RWPE2 (cell line): ENCODE results near the gene PTPRD.
A peak's percentile ranks its signal among the peaks of the same experiment; 100 is the strongest.

Experiments used
- ATAC-seq: fragments of 200-7000 bp; cut with Tn5 transposase; 3 replicates; pipeline ENCODE4 v1.9.1; 2021; ENCODE audit warnings: low read depth
- DNase-seq: peaks from one replicate; pipeline ENCODE4 v3.0.0-alpha.2; 2020; ENCODE audit warnings: low spot score
- H3K27ac ChIP-seq: fragments of 450-650 bp; 2 replicates; pipeline ENCODE4 v1.5.1; 2017; ENCODE audit warnings: mild to moderate bottlenecking; ENCODE audit not compliant: poor library complexity, severe bottlenecking
- H3K27me3 ChIP-seq: fragments of 250-450 bp; sonication (Bioruptor Pico); 2 replicates; pipeline ENCODE4 v1.5.1; 2021; ENCODE audit warnings: mild to moderate bottlenecking, moderate library complexity; ENCODE audit not compliant: insufficient read depth, poor library complexity, severe bottlenecking
- H3K36me3 ChIP-seq: fragments of 250-450 bp; sonication (Bioruptor Pico); 2 replicates; pipeline ENCODE4 v1.5.1; 2020; ENCODE audit warnings: low read depth, mild to moderate bottlenecking, moderate library complexity
- H3K4me1 ChIP-seq: fragments of 250-450 bp; sonication (Bioruptor Pico); 2 replicates; pipeline ENCODE4 v1.5.1; 2021; ENCODE audit warnings: mild to moderate bottlenecking, moderate library complexity; ENCODE audit not compliant: insufficient read depth, poor library complexity, severe bottlenecking
- H3K4me3 ChIP-seq: fragments of 250-450 bp; sonication (Bioruptor Pico); 2 replicates; pipeline ENCODE4 v1.5.1; 2021; ENCODE audit warnings: mild to moderate bottlenecking, moderate library complexity; ENCODE audit not compliant: severe bottlenecking
- H3K9me3 ChIP-seq: fragments of 250-450 bp; sonication (Bioruptor Pico); 2 replicates; pipeline ENCODE4 v1.5.1; 2021; ENCODE audit warnings: mild to moderate bottlenecking, moderate library complexity; ENCODE audit not compliant: severe bottlenecking
- TF ChIP-seq, protein P1 (sequence below): fragments of 450-650 bp; IDR thresholded peaks from one replicate; pipeline ENCODE4 v1.5.1; 2017; ENCODE audit warnings: mild to moderate bottlenecking, moderate library complexity; ENCODE audit not compliant: poor library complexity, severe bottlenecking

Gene PTPRD

GRCh38 chr9:9799287-9799686, 813.5 kb downstream of the PTPRD start:
- Histone ChIP-seq H3K36me3 (no peaks in the 10 kb centered on the region), H3K4me3 (no peak overlapping the region), H3K4me1 (no peaks in the 10 kb centered on the region), H3K27me3 (no peaks in the 10 kb centered on the region), H3K9me3 (no peaks in the 10 kb centered on the region), H3K27ac (no peak overlapping the region)
- ATAC-seq (no peak), DNase-seq (no peak)
- TF ChIP-seq, protein P1, sequence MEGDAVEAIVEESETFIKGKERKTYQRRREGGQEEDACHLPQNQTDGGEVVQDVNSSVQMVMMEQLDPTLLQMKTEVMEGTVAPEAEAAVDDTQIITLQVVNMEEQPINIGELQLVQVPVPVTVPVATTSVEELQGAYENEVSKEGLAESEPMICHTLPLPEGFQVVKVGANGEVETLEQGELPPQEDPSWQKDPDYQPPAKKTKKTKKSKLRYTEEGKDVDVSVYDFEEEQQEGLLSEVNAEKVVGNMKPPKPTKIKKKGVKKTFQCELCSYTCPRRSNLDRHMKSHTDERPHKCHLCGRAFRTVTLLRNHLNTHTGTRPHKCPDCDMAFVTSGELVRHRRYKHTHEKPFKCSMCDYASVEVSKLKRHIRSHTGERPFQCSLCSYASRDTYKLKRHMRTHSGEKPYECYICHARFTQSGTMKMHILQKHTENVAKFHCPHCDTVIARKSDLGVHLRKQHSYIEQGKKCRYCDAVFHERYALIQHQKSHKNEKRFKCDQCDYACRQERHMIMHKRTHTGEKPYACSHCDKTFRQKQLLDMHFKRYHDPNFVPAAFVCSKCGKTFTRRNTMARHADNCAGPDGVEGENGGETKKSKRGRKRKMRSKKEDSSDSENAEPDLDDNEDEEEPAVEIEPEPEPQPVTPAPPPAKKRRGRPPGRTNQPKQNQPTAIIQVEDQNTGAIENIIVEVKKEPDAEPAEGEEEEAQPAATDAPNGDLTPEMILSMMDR: no peak

DNA sequence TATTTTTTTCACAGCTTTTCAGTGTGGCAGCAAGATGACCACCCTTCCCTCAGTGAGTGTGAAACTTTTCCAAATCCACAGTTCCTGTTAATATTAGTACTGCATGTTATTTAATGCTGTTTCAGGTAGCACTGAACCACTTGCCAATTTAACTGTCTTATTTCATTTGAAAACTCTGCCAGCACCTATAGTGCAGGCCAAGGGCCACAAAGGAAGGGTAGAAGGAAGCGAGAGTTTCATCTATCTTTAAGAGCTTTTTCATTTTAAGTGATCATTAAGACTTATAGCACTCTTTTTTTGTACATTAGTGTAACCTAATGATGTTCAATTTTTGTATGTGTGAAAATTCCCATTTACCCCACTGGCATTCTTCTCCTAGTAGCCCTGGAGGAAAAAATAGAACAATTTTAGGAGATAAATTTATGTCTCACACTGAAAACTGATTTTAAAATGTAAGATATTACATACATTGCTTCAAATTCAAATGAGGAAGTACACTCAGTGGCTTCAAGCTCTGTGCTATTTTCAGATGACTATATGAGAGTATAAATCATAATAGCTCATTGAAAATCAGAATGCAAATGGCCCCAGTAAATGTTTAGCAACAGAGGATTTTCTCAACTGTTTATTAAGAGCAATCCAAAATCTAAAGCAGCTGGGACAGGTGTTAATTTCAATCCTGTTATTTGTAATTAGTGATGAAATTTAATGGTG, 820.5 kb downstream of the PTPRD start:
- Histone ChIP-seq H3K9me3 (no peaks in the 10 kb centered on the region), H3K27me3 (no peaks in the 10 kb centered on the region), H3K36me3 (no peaks in the 10 kb centered on the region), H3K27ac (no peak overlapping the region), H3K4me1 (no peaks in the 10 kb centered on the region), H3K4me3 (no peak overlapping the region)
- ATAC-seq (no peak), DNase-seq (no peak)
- TF ChIP-seq, protein P1: peak; percentile 2

GRCh38 chr9:9791611-9792010, 821.2 kb downstream of the PTPRD start:
- H3K9me3 ChIP-seq: no peaks in the 10 kb centered on the region
- no peak overlapping the region for H3K4me3 ChIP-seq
- TF ChIP-seq, protein P1: peak; percentile 44
- DNase-seq (no peak), ATAC-seq (no peak)
- no peaks in the 10 kb centered on the region for H3K36me3 ChIP-seq
- no peaks in the 10 kb centered on the region for H3K4me1 ChIP-seq
- no peak overlapping the region for H3K27ac ChIP-seq
- H3K27me3 ChIP-seq: no peaks in the 10 kb centered on the region

GRCh38 chr9:9790216-9790872, 822.5 kb downstream of the PTPRD start:
- no peaks in the 10 kb centered on the region for H3K36me3 ChIP-seq
- TF ChIP-seq, protein P1: peak; percentile 89
- ATAC-seq (no peak), DNase-seq (no peak)
- H3K4me1 ChIP-seq: no peaks in the 10 kb centered on the region
- no peak overlapping the region for H3K4me3 ChIP-seq
- no peaks in the 10 kb centered on the region for H3K9me3 ChIP-seq
- H3K27me3 ChIP-seq: no peaks in the 10 kb centered on the region
- H3K27ac ChIP-seq: no peak overlapping the region

- Histone ChIP-seq H3K27me3 (no peaks in the 10 kb centered on the region), H3K4me1 (no peaks in the 10 kb centered on the region), H3K27ac (no peak overlapping the region), H3K36me3 (no peaks in the 10 kb centered on the region), H3K4me3 (no peak overlapping the region), H3K9me3 (no peaks in the 10 kb centered on the region)
- ATAC-seq: no peak
- no peak for DNase-seq
- TF ChIP-seq, protein P1: no peak
Measured at GRCh38 chr9:9783711-9784110, 829.1 kb downstream of the PTPRD start.
